ENCODE data around the gene HOXD11.
A peak's percentile ranks its signal among the peaks of the same experiment; 100 is the strongest.

HOXD11 gene

GRCh38 chr2:176110415-176111308, 3.6 kb downstream of the HOXD11 start:
- Histone ChIP-seq H3K27me3 (ENCODE audit: control insufficient read depth, low read length) (peaks cover 22% of the 10 kb centered on the region), H3K4me1 (ENCODE audit: control insufficient read depth, low read length) (no peaks in the 10 kb centered on the region), H3K4me2 (ENCODE audit: low read length) (no peak overlapping the region), H3F3A (ENCODE audit: control insufficient read depth, insufficient read depth) (no peaks in the 10 kb centered on the region), H3K27ac (ENCODE audit: low read depth, low read length) (no peak overlapping the region), H3K79me2 (ENCODE audit: control insufficient read depth, low read length) (no peaks in the 10 kb centered on the region), H3K9me3 (ENCODE audit: control insufficient read depth, insufficient read depth, low read length) (no peaks in the 10 kb centered on the region), H4K20me1 (ENCODE audit: control insufficient read depth, insufficient read depth, low read depth, low read length) (no peaks in the 10 kb centered on the region), H3K4me3 (ENCODE audit: low read length) (no peak overlapping the region), H3K9me2 (replicated peaks; ENCODE audit: control insufficient read depth, low read length) (no peaks in the 10 kb centered on the region), H3K36me3 (ENCODE audit: control insufficient read depth, low read length) (no peaks in the 10 kb centered on the region)
- TF ChIP-seq EZH2phosphoT487 (IDR thresholded peaks at IDR 0.05; ENCODE audit: borderline replicate concordance, low read length) (no peak), CTCF (IDR thresholded peaks at IDR 0.05; ENCODE audit: low read depth, low read length, poor library complexity, severe bottlenecking) (no peak)

GRCh38 chr2:176111309-176111663, 4.2 kb downstream of the HOXD11 start:
- Histone ChIP-seq H3K9me3 (ENCODE audit: control insufficient read depth, insufficient read depth, low read length) (no peaks in the 10 kb centered on the region), H3K4me1 (ENCODE audit: control insufficient read depth, low read length) (no peaks in the 10 kb centered on the region), H3K36me3 (ENCODE audit: control insufficient read depth, low read length) (no peaks in the 10 kb centered on the region), H4K20me1 (ENCODE audit: control insufficient read depth, insufficient read depth, low read depth, low read length) (no peaks in the 10 kb centered on the region), H3K27ac (ENCODE audit: low read depth, low read length) (no peak overlapping the region), H3K9me2 (replicated peaks; ENCODE audit: control insufficient read depth, low read length) (no peaks in the 10 kb centered on the region), H3K27me3 (ENCODE audit: control insufficient read depth, low read length) (peaks cover 22% of the 10 kb centered on the region), H3K4me2 (ENCODE audit: low read length) (no peak overlapping the region), H3K79me2 (ENCODE audit: control insufficient read depth, low read length) (no peaks in the 10 kb centered on the region), H3K4me3 (ENCODE audit: low read length) (no peak overlapping the region), H3F3A (ENCODE audit: control insufficient read depth, insufficient read depth) (no peaks in the 10 kb centered on the region)
- TF ChIP-seq CTCF (IDR thresholded peaks at IDR 0.05; ENCODE audit: low read depth, low read length, poor library complexity, severe bottlenecking) (peak; percentile 57), EZH2phosphoT487 (IDR thresholded peaks at IDR 0.05; ENCODE audit: borderline replicate concordance, low read length) (no peak)

GRCh38 chr2:176111846-176112374, 4.8 kb downstream of the HOXD11 start:
- no peak overlapping the region for H3K27ac ChIP-seq (ENCODE audit: low read depth, low read length)
- TF ChIP-seq CTCF (IDR thresholded peaks at IDR 0.05; ENCODE audit: low read depth, low read length, poor library complexity, severe bottlenecking) (no peak), EZH2phosphoT487 (IDR thresholded peaks at IDR 0.05; ENCODE audit: borderline replicate concordance, low read length) (no peak)
- H3K27me3 ChIP-seq (ENCODE audit: control insufficient read depth, low read length), result peaks cover 22% of the 10 kb centered on the region
- H3K4me3 ChIP-seq (ENCODE audit: low read length), result no peak overlapping the region
- H3F3A ChIP-seq (ENCODE audit: control insufficient read depth, insufficient read depth), result no peaks in the 10 kb centered on the region
- H4K20me1 ChIP-seq (ENCODE audit: control insufficient read depth, insufficient read depth, low read depth, low read length), result no peaks in the 10 kb centered on the region
- H3K4me1 ChIP-seq (ENCODE audit: control insufficient read depth, low read length), result no peaks in the 10 kb centered on the region
- no peaks in the 10 kb centered on the region for H3K79me2 ChIP-seq (ENCODE audit: control insufficient read depth, low read length)
- H3K4me2 ChIP-seq (ENCODE audit: low read length), result no peak overlapping the region
- no peaks in the 10 kb centered on the region for H3K9me3 ChIP-seq (ENCODE audit: control insufficient read depth, insufficient read depth, low read length)
- no peaks in the 10 kb centered on the region for H3K36me3 ChIP-seq (ENCODE audit: control insufficient read depth, low read length)
- no peaks in the 10 kb centered on the region for H3K9me2 ChIP-seq (replicated peaks; ENCODE audit: control insufficient read depth, low read length)

All from DOHH2 (cell line).